Trophoblast cell (in vitro differentiated cells and primary cell): ENCODE measurements around the gene FAM78B.

Experiments
- DNase-seq, 2 donors: peaks; one replicate each; pipeline ENCODE4 v3.0.0-alpha.2; 2016
- H2AFZ ChIP-seq: 2 replicates; pipeline ENCODE4 v1.6.1; 2013; ENCODE audit warnings: low read length, moderate library complexity, mild to moderate bottlenecking; ENCODE audit not compliant: insufficient read depth, poor library complexity
- H2AK5ac ChIP-seq: 2 replicates; pipeline ENCODE4 v1.6.1; 2013; ENCODE audit warnings: mild to moderate bottlenecking, low read length
- H2BK120ac ChIP-seq: 2 replicates; pipeline ENCODE4 v1.6.1; 2013; ENCODE audit warnings: low read length, mild to moderate bottlenecking, moderate library complexity; ENCODE audit not compliant: insufficient read depth, poor library complexity
- H2BK12ac ChIP-seq: 2 replicates; pipeline ENCODE4 v1.6.1; 2013; ENCODE audit warnings: mild to moderate bottlenecking, low read length, moderate library complexity
- H2BK5ac ChIP-seq: 2 replicates; pipeline ENCODE4 v1.6.1; 2013; ENCODE audit warnings: low read length, low read depth, moderate library complexity, mild to moderate bottlenecking; ENCODE audit not compliant: poor library complexity
- H3K14ac ChIP-seq: 2 replicates; pipeline ENCODE4 v1.6.1; 2013; ENCODE audit warnings: mild to moderate bottlenecking, low read length
- H3K18ac ChIP-seq: 2 replicates; pipeline ENCODE4 v1.6.1; 2013; ENCODE audit warnings: mild to moderate bottlenecking, low read length
- H3K23ac ChIP-seq: 2 replicates; pipeline ENCODE4 v1.6.1; 2013; ENCODE audit warnings: low read length
- H3K27ac ChIP-seq: 2 replicates; pipeline ENCODE4 v1.5.1; 2013; ENCODE audit warnings: low read depth, mild to moderate bottlenecking, inconsistent platforms, low read length, moderate library complexity
- H3K27me3 ChIP-seq: 2 replicates; pipeline ENCODE4 v1.6.1; 2013; ENCODE audit warnings: inconsistent platforms, mild to moderate bottlenecking, low read length, moderate library complexity; ENCODE audit not compliant: insufficient read depth
- H3K36me3 ChIP-seq, 2 experiments: 1 replicate in 1 of 2; 2 replicates in 1 of 2; pipeline ENCODE4 v1.6.1; 2013; ENCODE audit warnings: low read length in 2 of 2, mild to moderate bottlenecking in 2 of 2, moderate library complexity in 1 of 2; ENCODE audit not compliant: insufficient read depth in 2 of 2, control insufficient read depth in 1 of 2
- H3K4ac ChIP-seq: 2 replicates; pipeline ENCODE4 v1.6.1; 2013; ENCODE audit warnings: low read depth, mild to moderate bottlenecking, low read length, moderate library complexity
- H3K4me1 ChIP-seq, 2 experiments: 1 replicate in 1 of 2; 2 replicates in 1 of 2; pipeline ENCODE4 v1.6.1; 2013; ENCODE audit warnings: low read length in 2 of 2, mild to moderate bottlenecking in 2 of 2, moderate library complexity in 1 of 2; ENCODE audit not compliant: insufficient read depth in 2 of 2, control insufficient read depth in 1 of 2
- H3K4me2 ChIP-seq: 2 replicates; pipeline ENCODE4 v1.6.1; 2013; ENCODE audit warnings: inconsistent platforms, mild to moderate bottlenecking, low read length, moderate library complexity
- H3K4me3 ChIP-seq: 2 replicates; pipeline ENCODE4 v1.5.1; 2013; ENCODE audit warnings: mild to moderate bottlenecking, low read depth, low read length, inconsistent platforms
- H3K79me1 ChIP-seq: one replicate; pipeline ENCODE4 v1.6.1; 2013; ENCODE audit warnings: low read length
- H3K79me2 ChIP-seq: 2 replicates; pipeline ENCODE4 v1.6.1; 2013; ENCODE audit warnings: low read length, mild to moderate bottlenecking; ENCODE audit not compliant: control insufficient read depth, insufficient read depth, poor library complexity
- H3K9ac ChIP-seq: 2 replicates; pipeline ENCODE4 v1.6.1; 2013; ENCODE audit warnings: mild to moderate bottlenecking, low read length
- H3K9me3 ChIP-seq: 2 replicates; pipeline ENCODE4 v1.6.1; 2013; ENCODE audit warnings: low read depth, mild to moderate bottlenecking, control low read depth, inconsistent platforms, low read length; ENCODE audit not compliant: insufficient read depth
- H4K12ac ChIP-seq: 2 replicates; pipeline ENCODE4 v1.6.1; 2013; ENCODE audit warnings: low read depth, mild to moderate bottlenecking, low read length, moderate library complexity
- H4K8ac ChIP-seq: 2 replicates; pipeline ENCODE4 v1.6.1; 2013; ENCODE audit warnings: low read depth, mild to moderate bottlenecking, low read length, moderate library complexity
- H4K91ac ChIP-seq: one replicate; pipeline ENCODE4 v1.6.1; 2013; ENCODE audit warnings: low read depth, mild to moderate bottlenecking, low read length, moderate library complexity
- WGBS: extraction: QIAGEN DNeasy Blood & Tissue Kit; methylation state at CpG from one replicate; pipeline ENCODE4 v1.1.7; 2013; ENCODE audit warnings: missing lambda C conversion rate; ENCODE audit not compliant: insufficient read length, insufficient coverage; ENCODE audit errors: extremely low coverage; 5-methylcytosine and 5-hydroxymethylcytosine counted together

FAM78B gene

DNA sequence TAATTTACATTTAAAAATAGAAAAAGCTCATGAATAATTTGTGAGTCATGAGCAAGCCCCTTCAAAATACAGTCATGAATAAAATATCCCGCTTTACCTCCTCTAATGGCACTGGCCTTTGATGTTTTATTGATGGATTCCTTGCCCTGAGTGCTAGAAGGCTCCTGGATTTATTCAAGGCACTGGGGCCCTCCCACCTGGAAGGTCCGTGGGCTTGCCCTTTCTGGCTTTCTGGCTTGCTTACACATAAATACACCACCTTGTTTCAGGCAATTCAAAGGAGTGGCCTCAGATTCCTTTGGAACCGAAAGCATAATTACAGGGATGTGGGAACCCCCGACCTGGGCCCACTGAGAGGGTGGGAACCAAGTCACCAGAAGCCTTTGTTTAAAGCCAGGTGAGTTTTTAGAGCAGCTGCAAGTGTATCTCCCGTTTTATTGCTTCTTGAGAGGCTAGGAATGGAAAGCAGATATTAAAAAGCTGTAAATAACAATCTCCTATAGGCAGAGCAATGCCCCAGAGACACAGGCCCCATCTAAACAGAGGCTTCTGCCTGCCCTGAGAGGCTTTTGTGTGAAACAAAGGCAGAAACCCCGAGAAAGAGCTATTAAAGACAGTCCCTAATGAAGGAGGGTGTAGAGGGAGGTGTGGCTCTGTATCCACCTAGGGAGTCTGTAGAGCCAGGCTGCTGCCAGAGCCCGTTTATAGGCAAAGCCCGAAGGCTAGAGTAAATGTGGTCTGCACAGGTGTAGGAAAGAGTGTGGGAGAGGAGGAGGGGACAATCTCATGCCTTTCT, 126.4 kb downstream of the FAM78B start:
- H4K12ac ChIP-seq: no peak overlapping the region
- no peak overlapping the region for H4K8ac ChIP-seq
- H2BK12ac ChIP-seq: no peak overlapping the region
- H2AK5ac ChIP-seq: no peak overlapping the region
- H3K36me3 ChIP-seq: no peaks in the 10 kb centered on the region
- H3K4me2 ChIP-seq: no peak overlapping the region
- H3K4ac ChIP-seq: no peak overlapping the region
- no peaks in the 10 kb centered on the region for H3K27me3 ChIP-seq
- no peak overlapping the region for H3K9ac ChIP-seq
- H3K27ac ChIP-seq: no peak overlapping the region
- no peak overlapping the region for H2BK120ac ChIP-seq
- H3K79me1 ChIP-seq: no peaks in the 10 kb centered on the region
- no peak overlapping the region for H3K4me3 ChIP-seq
- WGBS: no CpG with 5 or more reads among the region's 8 CpGs
- no peak overlapping the region for H3K18ac ChIP-seq
- no peak overlapping the region for H4K91ac ChIP-seq
- H3K14ac ChIP-seq: no peak overlapping the region
- no peak overlapping the region for H2BK5ac ChIP-seq
- H3K23ac ChIP-seq: no peak overlapping the region
- no peak for DNase-seq
- H3K9me3 ChIP-seq: peaks cover 2% of the 10 kb centered on the region
- no peaks in the 10 kb centered on the region for H3K79me2 ChIP-seq
- H2AFZ ChIP-seq: no peak overlapping the region
- H3K4me1 ChIP-seq: no peaks in the 10 kb centered on the region

DNA sequence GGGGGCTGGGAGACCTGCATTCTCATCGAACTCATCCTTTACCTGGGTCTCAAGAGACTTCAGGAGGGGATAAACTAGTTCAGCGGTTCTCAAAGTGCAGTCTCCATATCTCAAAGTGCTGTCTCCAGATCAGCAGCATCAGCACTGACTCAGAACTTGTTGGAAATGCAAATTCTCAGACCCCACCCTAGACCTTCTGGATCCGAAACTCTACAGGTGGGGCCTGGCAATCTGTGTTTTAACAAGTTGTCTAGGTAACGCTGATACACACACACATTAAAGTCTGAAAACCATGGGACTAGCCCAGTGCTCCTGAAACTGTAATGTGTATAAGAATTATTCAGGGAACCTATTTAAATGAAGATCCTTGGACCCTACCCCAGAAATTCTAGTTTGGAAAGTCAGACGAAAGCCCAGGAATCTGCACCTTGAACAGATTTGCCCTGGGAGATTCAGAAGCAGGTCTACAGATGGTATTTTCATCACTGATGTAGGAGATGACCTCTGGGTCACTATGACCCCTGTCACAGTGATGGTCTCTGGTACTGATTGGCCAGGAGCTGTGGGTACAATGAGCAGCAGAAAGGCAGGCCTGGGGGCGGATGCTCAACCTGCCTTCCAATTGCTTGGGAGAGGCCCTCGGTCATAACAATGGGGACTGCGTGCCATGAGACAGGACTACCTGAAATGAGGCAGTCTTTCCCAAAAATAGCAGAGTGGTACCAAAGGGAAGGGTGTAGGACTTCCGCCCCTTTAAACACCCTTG, 127.2 kb downstream of the FAM78B start:
- no peaks in the 10 kb centered on the region for H3K36me3 ChIP-seq
- no peaks in the 10 kb centered on the region for H3K27me3 ChIP-seq
- no peak overlapping the region for H4K8ac ChIP-seq
- H3K4me3 ChIP-seq: no peak overlapping the region
- peaks cover 2% of the 10 kb centered on the region for H3K9me3 ChIP-seq
- no peaks in the 10 kb centered on the region for H3K4me1 ChIP-seq
- no peaks in the 10 kb centered on the region for H3K79me2 ChIP-seq
- H3K18ac ChIP-seq: no peak overlapping the region
- H3K14ac ChIP-seq: no peak overlapping the region
- no peak overlapping the region for H4K12ac ChIP-seq
- DNase-seq: no peak
- H3K23ac ChIP-seq: no peak overlapping the region
- no peak overlapping the region for H3K27ac ChIP-seq
- H2BK12ac ChIP-seq: no peak overlapping the region
- no peak overlapping the region for H2BK5ac ChIP-seq
- no CpG with 5 or more reads among the region's 9 CpGs for WGBS
- H3K4me2 ChIP-seq: no peak overlapping the region
- H3K4ac ChIP-seq: no peak overlapping the region
- H2AK5ac ChIP-seq: no peak overlapping the region
- H3K9ac ChIP-seq: no peak overlapping the region
- H2BK120ac ChIP-seq: no peak overlapping the region
- no peaks in the 10 kb centered on the region for H3K79me1 ChIP-seq
- no peak overlapping the region for H4K91ac ChIP-seq
- no peak overlapping the region for H2AFZ ChIP-seq

DNA sequence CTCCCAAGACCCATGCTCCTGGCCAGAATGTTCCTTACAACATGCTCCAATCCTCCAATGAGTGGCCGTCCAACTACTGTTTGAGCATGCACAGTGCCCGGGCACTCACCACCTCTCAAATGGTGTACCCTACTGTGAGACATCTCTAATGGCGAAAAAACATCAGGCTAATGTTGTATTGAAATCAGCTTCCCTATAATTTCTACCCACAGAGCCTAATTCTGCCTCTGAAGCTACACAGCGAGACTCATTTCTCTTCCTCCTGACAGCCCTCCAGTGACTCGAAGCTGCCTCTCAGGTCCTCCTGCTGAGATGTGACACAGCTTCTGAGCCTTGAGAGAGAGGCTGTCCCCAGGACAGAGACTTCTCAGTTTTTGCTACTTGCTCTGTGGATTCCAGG, 130.7 kb downstream of the FAM78B start:
- no peak overlapping the region for H4K91ac ChIP-seq
- no peak overlapping the region for H2BK5ac ChIP-seq
- no peaks in the 10 kb centered on the region for H3K4me1 ChIP-seq
- no peak overlapping the region for H2BK12ac ChIP-seq
- H2AFZ ChIP-seq: no peak overlapping the region
- H4K8ac ChIP-seq: no peak overlapping the region
- no peaks in the 10 kb centered on the region for H3K9me3 ChIP-seq
- H3K36me3 ChIP-seq: no peaks in the 10 kb centered on the region
- H3K4me3 ChIP-seq: no peak overlapping the region
- no peaks in the 10 kb centered on the region for H3K79me2 ChIP-seq
- no peak overlapping the region for H3K23ac ChIP-seq
- no peak for DNase-seq
- no peaks in the 10 kb centered on the region for H3K79me1 ChIP-seq
- H3K27me3 ChIP-seq: no peaks in the 10 kb centered on the region
- WGBS: no CpG with 5 or more reads among the region's 5 CpGs
- H3K14ac ChIP-seq: no peak overlapping the region
- H3K18ac ChIP-seq: no peak overlapping the region
- no peak overlapping the region for H3K27ac ChIP-seq
- H3K4ac ChIP-seq: no peak overlapping the region
- H4K12ac ChIP-seq: no peak overlapping the region
- no peak overlapping the region for H2BK120ac ChIP-seq
- no peak overlapping the region for H2AK5ac ChIP-seq
- no peak overlapping the region for H3K4me2 ChIP-seq
- H3K9ac ChIP-seq: no peak overlapping the region

GRCh38 chr1:166032572-166033371, 134.0 kb downstream of the FAM78B start:
- H3K36me3 ChIP-seq: no peaks in the 10 kb centered on the region
- H3K27ac ChIP-seq: no peak overlapping the region
- H3K79me2 ChIP-seq: no peaks in the 10 kb centered on the region
- H4K12ac ChIP-seq: no peak overlapping the region
- H2BK120ac ChIP-seq: no peak overlapping the region
- no peaks in the 10 kb centered on the region for H3K27me3 ChIP-seq
- H3K23ac ChIP-seq: no peak overlapping the region
- H2BK5ac ChIP-seq: no peak overlapping the region
- H3K9ac ChIP-seq: no peak overlapping the region
- H3K4me2 ChIP-seq: no peak overlapping the region
- no peak for DNase-seq
- no peak overlapping the region for H3K4me3 ChIP-seq
- no peak overlapping the region for H4K91ac ChIP-seq
- H3K4ac ChIP-seq: no peak overlapping the region
- H2AFZ ChIP-seq: no peak overlapping the region
- H3K18ac ChIP-seq: no peak overlapping the region
- H3K14ac ChIP-seq: no peak overlapping the region
- no CpG with 5 or more reads among the region's 11 CpGs for WGBS
- H4K8ac ChIP-seq: no peak overlapping the region
- H2AK5ac ChIP-seq: no peak overlapping the region
- no peaks in the 10 kb centered on the region for H3K4me1 ChIP-seq
- no peak overlapping the region for H2BK12ac ChIP-seq
- H3K79me1 ChIP-seq: no peaks in the 10 kb centered on the region
- no peaks in the 10 kb centered on the region for H3K9me3 ChIP-seq
